Omental fat pad (tissue), 4 donors: ENCODE data around the gene CACNB1. TPM values are rescaled to one million over a fixed set of nuclear protein-coding genes. Genes with fewer than 3 reads are reported as not detected.
A peak's percentile ranks its signal among the peaks of the same experiment; 100 is the strongest.

Experiments
- ATAC-seq: fragments of 150-250 bp; one replicate; pipeline ENCODE4 v1.9.1; 2016; ENCODE audit warnings: mild to moderate bottlenecking, moderate library complexity; ENCODE audit not compliant: low FRiP score
- DNase-seq: peaks from one replicate; pipeline ENCODE4 v3.0.0-alpha.2; 2019; ENCODE audit warnings: low spot score
- total RNA-seq, 4 donors: library from RNA; depleted of rRNA; stranded (reverse); fragments of >200 nt; gene quantifications; one replicate each; pipeline ENCODE4 v1.1.0, GENCODE V29; 2016
- TF ChIP-seq, protein P1 (sequence below), 3 donors: fragments of 450-650 bp; IDR thresholded peaks; one replicate each; pipeline ENCODE4 v1.5.1; 2016 to 2017; ENCODE audit warnings: antibody characterized with exemption in 3 of 3, mild to moderate bottlenecking in 3 of 3, moderate library complexity in 2 of 3

CACNB1 gene
- total RNA-seq, 4 donors from 2014 or later: 3.2 to 3.7 (median 3.5) TPM

DNA sequence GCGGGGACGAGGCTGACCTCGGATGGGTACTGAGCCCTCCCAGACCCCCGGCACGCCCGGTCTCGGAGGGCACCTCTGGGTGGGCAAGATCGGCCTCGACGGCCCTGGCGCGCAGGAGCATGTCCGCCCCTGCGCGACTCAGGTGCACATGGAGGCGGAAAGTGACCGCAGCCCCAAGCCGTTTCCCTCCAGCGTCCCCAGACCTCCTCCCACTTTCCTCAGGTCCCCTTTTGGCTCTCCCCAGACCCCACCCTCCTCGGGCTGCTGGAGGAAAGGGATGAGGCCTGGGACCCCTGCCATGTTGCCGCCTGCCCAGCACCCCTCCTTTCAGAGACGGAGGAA is 12.6 kb upstream of the CACNB1 start:
- no peak for DNase-seq
- no peak for ATAC-seq
- TF ChIP-seq, protein P1, sequence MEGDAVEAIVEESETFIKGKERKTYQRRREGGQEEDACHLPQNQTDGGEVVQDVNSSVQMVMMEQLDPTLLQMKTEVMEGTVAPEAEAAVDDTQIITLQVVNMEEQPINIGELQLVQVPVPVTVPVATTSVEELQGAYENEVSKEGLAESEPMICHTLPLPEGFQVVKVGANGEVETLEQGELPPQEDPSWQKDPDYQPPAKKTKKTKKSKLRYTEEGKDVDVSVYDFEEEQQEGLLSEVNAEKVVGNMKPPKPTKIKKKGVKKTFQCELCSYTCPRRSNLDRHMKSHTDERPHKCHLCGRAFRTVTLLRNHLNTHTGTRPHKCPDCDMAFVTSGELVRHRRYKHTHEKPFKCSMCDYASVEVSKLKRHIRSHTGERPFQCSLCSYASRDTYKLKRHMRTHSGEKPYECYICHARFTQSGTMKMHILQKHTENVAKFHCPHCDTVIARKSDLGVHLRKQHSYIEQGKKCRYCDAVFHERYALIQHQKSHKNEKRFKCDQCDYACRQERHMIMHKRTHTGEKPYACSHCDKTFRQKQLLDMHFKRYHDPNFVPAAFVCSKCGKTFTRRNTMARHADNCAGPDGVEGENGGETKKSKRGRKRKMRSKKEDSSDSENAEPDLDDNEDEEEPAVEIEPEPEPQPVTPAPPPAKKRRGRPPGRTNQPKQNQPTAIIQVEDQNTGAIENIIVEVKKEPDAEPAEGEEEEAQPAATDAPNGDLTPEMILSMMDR (IDR thresholded peaks at IDR 0.05): no peak

DNA sequence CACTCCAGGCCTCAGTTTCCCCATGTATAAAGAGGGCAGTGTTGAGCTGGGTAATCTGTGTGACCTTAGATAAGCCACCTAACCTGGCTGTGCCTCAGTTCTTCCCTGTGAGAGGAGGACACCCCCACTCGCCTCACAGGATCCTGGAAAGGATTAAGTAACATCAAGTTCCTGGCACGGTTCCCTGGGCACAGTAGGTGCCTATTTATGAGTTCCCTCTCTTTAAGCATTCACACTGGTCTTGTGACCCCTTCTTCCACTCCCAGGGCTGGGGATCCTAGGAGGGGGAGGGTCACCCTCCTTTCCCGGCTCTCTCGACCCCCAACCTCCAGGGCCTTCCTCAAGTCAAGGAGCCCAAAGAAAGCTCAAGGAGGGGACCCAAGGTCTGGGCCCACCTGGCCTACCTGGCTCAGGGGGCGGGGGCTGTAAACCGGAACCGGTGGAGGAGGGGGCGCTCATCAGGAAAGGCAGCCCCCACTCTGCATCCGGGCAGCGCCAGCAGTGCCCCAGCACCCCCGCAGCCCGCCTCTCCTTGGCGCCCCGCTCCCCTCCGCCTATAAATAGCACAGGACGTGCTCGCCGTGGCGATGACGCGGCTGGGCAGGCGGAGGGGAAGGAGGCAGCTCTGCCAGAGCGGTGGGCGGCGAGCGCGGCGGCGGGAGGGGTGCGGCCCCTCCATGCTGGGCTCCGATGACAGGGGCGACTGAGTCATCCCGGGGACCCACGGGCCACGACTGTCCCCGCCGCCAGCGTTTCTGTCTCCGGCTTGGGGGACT is 12.0 kb upstream of the CACNB1 start:
- peak; percentile 83 for ATAC-seq
- TF ChIP-seq, protein P1 (IDR thresholded peaks at IDR 0.05): no peak
- DNase-seq: peak; percentile 54

DNA sequence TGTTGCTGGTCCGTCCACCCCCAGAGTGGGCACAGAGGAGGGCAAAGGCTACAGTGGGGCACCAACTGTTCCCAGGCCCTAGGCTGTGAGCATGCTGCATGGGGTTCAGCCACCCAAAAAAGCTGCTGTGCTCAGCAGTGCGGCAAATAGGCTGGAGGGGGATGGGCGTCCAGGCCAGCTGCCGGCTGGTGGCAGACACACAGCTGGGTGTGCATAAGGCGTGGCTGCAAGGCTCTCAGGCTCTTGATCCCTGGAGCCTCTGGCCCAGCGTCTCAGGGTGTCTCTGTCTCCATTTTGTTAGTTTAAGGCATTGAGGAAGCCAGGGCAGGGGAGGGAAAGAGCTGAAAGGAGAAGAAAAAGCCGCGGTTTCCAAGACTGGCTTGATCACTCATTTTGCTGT is 11.4 kb upstream of the CACNB1 start:
- TF ChIP-seq, protein P1 (IDR thresholded peaks at IDR 0.05): no peak
- no peak for DNase-seq
- no peak for ATAC-seq

DNA sequence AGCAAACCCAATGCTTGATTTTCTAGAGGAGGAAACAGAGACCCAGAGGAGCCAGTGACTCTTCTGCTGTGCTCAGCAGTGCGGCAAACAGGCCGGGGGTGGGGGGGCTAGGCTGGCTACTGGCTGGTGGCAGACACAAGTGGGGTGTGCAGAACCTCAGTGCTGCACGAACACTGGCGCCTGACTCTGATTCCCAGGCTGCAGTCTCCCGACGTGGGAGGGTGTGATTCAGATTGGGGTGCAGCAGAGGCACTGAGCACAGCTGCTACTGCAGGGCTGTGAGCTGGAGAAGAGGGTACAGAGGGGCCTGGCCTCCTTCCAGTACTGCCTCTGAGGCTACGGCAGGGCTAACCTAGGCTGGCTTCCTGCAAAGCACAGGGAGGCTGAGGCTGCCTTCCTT is 10.7 kb upstream of the CACNB1 start:
- DNase-seq: no peak
- no peak for ATAC-seq

DNA sequence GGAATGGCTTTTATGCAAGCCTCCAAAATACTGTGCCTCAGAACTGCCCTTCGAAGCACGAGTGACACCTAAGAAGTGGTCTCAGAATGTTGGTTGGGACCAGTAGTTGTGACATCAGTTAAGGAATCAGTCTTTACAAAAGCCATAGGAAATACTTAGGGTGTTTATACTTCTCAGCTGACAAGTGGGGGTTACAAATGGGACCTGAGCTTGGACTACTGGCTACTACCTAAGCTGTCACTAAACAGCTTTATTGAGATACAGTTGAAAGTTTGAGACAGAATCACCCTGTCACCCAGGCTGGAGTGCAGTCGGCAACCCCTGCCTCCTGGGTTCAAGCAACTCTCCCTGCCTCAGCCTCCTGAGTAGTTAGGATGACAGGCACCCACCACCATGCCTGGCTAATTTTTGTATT is 7.7 kb upstream of the CACNB1 start:
- DNase-seq: no peak
- TF ChIP-seq, protein P1 (IDR thresholded peaks at IDR 0.05): no peak
- ATAC-seq: no peak

More for the DNA sequence above, 10.7 kb upstream of the CACNB1 start:
- TF ChIP-seq, protein P1 (IDR thresholded peaks at IDR 0.05): no peak

DNA sequence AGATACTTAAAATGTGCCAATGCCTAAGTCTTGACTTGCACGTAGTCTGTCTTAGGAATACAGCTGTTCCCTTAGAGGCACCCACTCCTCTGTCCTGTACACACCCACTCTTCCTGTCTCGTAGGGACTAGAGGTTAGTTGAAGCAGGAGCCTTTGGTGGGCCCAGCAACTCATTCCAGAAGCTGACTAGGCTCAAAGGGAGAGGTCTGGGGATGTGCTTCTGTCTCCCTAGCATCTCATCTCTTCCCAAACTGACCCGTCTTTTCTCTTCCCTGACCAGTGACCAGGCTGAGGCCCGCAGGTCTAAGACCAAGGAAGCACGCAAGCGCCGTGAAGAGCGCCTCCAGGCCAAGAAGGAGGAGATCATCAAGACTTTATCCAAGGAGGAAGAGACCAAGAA is 6.8 kb upstream of the CACNB1 start:
- DNase-seq (no peak), ATAC-seq (no peak)
- TF ChIP-seq, protein P1 (IDR thresholded peaks at IDR 0.05): no peak

DNA sequence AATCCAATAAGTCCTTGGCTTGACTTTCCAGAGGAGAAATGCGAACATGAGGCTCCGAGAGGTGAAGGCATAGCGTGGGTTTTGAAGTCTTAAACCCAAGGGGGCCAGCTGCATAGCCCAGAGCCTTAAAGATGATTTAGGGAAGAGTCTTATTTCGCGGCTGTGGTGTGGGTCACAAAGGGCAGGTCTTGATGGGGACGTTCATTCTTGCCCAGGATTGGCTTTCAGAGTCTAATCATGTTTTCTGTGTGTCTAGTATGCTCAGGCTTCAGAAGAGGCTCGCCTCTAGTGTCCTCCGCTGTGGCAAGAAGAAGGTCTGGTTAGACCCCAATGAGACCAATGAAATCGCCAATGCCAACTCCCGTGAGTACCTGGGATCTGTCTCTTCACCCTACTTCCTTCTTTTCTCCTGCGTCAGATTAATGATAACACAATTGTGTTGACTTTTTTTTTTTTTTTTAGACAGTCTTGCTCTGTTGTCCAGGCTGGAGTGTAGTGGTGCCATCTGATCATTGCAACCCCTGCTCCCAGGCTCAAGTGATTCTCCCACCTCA is 3.6 kb upstream of the CACNB1 start:
- DNase-seq (no peak), ATAC-seq (no peak)
- TF ChIP-seq, protein P1 (IDR thresholded peaks at IDR 0.05): no peak
